ENCODE results near the gene SHFL. TPM values are rescaled to one million over a fixed set of nuclear protein-coding genes. Genes with fewer than 3 reads are reported as not detected.

SHFL gene
- total RNA-seq, 3 donors from 2014 or later (not counting 1 experiment from before 2014, with no cell fraction given) = 107 to 111 (median 107) TPM

GRCh38 chr19:10096615-10096963 is 10.5 kb downstream of the SHFL start:
- ATAC-seq (no peak), DNase-seq (no peak)
- peaks cover 5% of the 10 kb centered on the region for H3K36me3 Mint-ChIP-seq
- Histone ChIP-seq H3K4me1 (ENCODE audit: control insufficient read depth, insufficient read depth, low read length) (peaks cover 56% of the 10 kb centered on the region), H3K36me3 (ENCODE audit: control insufficient read depth, insufficient read depth, low read length) (peaks cover 20% of the 10 kb centered on the region), H3K27ac (ENCODE audit: low read length) (peak overlapping the region; percentile 71), H3K4me3 (ENCODE audit: low read length) (peak overlapping the region; percentile 28), H3K27me3 (ENCODE audit: control insufficient read depth, insufficient read depth, low read length) (no peaks in the 10 kb centered on the region), H3K9me3 (ENCODE audit: control insufficient read depth, insufficient read depth, low read length) (no peaks in the 10 kb centered on the region)
- H3K4me1 Mint-ChIP-seq = peaks cover 28 to 30% of the 10 kb centered on the region in 2 donors
- H3K4me3 Mint-ChIP-seq = peak overlapping the region; percentile 71
- H3K9me3 Mint-ChIP-seq = no peaks in the 10 kb centered on the region
- intact Hi-C loops (cut with micrococcal nuclease) = no loop called here
- peak overlapping the region; percentile 78 to 79 for H3K27ac Mint-ChIP-seq
- H3K27me3 Mint-ChIP-seq (ENCODE audit: low read depth in 2 of 2) = no peaks in the 10 kb centered on the region
- WGBS (ENCODE audit: insufficient coverage) = 40% methylated on average over 26 of the region's 26 CpGs
- no peak for TF ChIP-seq CTCF (IDR thresholded peaks at IDR 0.05)

- WGBS (ENCODE audit: insufficient coverage) = 95% methylated on average over 5 of the region's 5 CpGs
- Histone ChIP-seq H3K27ac (ENCODE audit: low read length) (peak overlapping the region; percentile 13), H3K27me3 (ENCODE audit: control insufficient read depth, insufficient read depth, low read length) (no peaks in the 10 kb centered on the region), H3K9me3 (ENCODE audit: control insufficient read depth, insufficient read depth, low read length) (no peaks in the 10 kb centered on the region), H3K4me3 (ENCODE audit: low read length) (no peak overlapping the region), H3K36me3 (ENCODE audit: control insufficient read depth, insufficient read depth, low read length) (no peaks in the 10 kb centered on the region), H3K4me1 (ENCODE audit: control insufficient read depth, insufficient read depth, low read length) (peaks cover 84% of the 10 kb centered on the region)
- H3K9me3 Mint-ChIP-seq = no peaks in the 10 kb centered on the region
- H3K4me1 Mint-ChIP-seq = peaks cover 47 to 56% of the 10 kb centered on the region in 2 donors
- peak overlapping the region; percentile 99 for H3K27ac Mint-ChIP-seq
- no peaks in the 10 kb centered on the region for H3K36me3 Mint-ChIP-seq
- intact Hi-C loops (cut with micrococcal nuclease) = loop anchor here (5.0 to 10.0 kb wide), 3 partner anchors 307 to 695 kb away; no protein-coding TSS in a partner anchor
- TF ChIP-seq CTCF (IDR thresholded peaks at IDR 0.05) = no peak
- DNase-seq (no peak), ATAC-seq (no peak)
- peak overlapping the region; percentile 74 for H3K4me3 Mint-ChIP-seq
- H3K27me3 Mint-ChIP-seq (ENCODE audit: low read depth in 2 of 2) = no peaks in the 10 kb centered on the region
Observed at GRCh38 chr19:10100163-10100785, 14.2 kb downstream of the SHFL start.

- Histone ChIP-seq H3K4me3 (ENCODE audit: low read length) (no peak overlapping the region), H3K27ac (ENCODE audit: low read length) (peak overlapping the region; percentile 94), H3K4me1 (ENCODE audit: control insufficient read depth, insufficient read depth, low read length) (peaks cover 92% of the 10 kb centered on the region), H3K9me3 (ENCODE audit: control insufficient read depth, insufficient read depth, low read length) (no peaks in the 10 kb centered on the region), H3K27me3 (ENCODE audit: control insufficient read depth, insufficient read depth, low read length) (no peaks in the 10 kb centered on the region), H3K36me3 (ENCODE audit: control insufficient read depth, insufficient read depth, low read length) (peaks cover 7% of the 10 kb centered on the region)
- DNase-seq (peak in 1 of 2 donors; percentile 48), ATAC-seq (no peak)
- WGBS (ENCODE audit: insufficient coverage) = 32% methylated on average over 7 of the region's 7 CpGs
- Mint-ChIP-seq H3K36me3 (no peaks in the 10 kb centered on the region), H3K4me3 (peak overlapping the region; percentile 85), H3K27ac (peak overlapping the region; percentile 99), H3K9me3 (no peaks in the 10 kb centered on the region), H3K4me1 (peaks cover 64 to 72% of the 10 kb centered on the region in 2 donors), H3K27me3 (ENCODE audit: low read depth in 2 of 2) (no peaks in the 10 kb centered on the region)
- no peak for TF ChIP-seq CTCF (IDR thresholded peaks at IDR 0.05)
- intact Hi-C loops (cut with micrococcal nuclease) = loop anchor here (1.0 to 10.0 kb wide), 4 partner anchors 10 to 692 kb away; no protein-coding TSS in a partner anchor
Observed at GRCh38 chr19:10102787-10103236, 16.7 kb downstream of the SHFL start.

Data from natural killer cell (primary cell).